ENCODE results near the gene FAM234B.

- TF ChIP-seq CTCF (conservative IDR thresholded peaks at IDR 0.05; ENCODE audit: low read depth, low read length) (no peak), EZH2phosphoT487 (IDR thresholded peaks at IDR 0.05; ENCODE audit: borderline replicate concordance, low read length) (no peak), EZH2 (IDR thresholded peaks at IDR 0.05; ENCODE audit: low read length, unreplicated experiment) (no peak)
These were observed 84.2 kb downstream of the FAM234B start for GRCh38 chr12:13128291-13128965.

Measured in PC-3 (cell line).